Stimulated activated CD4-positive, alpha-beta T cell treated with anti-CD3 and anti-CD28 coated beads, Interleukin-4, amount 100 ng/mL, for 1 hour (primary cell): ENCODE data around the gene C1orf174.
"Not testable (repeated sequence)": the region's sequence is repeated elsewhere in the genome, so short reads cannot be mapped to it uniquely, and the experiment has no call there.

Source experiments
- DNase-seq: peaks from one replicate; pipeline ENCODE4 v3.0.0-alpha.2; 2020

C1orf174 gene

DNA sequence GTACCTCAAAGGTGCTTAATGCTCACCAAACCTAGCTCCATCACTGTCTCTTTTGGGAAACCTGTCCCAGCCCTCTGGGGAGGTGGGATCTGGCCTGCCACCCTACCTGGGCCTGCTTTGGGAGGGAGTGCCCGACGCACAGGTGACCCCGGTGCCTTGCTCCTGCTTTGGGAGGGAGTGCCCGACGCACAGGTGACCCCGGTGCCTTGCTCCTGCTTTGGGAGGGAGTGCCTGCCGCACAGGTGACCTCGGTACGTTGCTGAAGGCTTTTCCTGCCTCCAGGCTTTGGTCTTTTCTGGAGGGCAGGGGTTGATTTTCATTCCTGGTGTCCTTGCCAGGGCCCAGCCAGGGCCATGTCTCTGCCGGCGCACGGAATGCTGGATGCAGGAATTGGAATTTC, 25.2 kb upstream of the C1orf174 start:
- no peak for DNase-seq

DNA sequence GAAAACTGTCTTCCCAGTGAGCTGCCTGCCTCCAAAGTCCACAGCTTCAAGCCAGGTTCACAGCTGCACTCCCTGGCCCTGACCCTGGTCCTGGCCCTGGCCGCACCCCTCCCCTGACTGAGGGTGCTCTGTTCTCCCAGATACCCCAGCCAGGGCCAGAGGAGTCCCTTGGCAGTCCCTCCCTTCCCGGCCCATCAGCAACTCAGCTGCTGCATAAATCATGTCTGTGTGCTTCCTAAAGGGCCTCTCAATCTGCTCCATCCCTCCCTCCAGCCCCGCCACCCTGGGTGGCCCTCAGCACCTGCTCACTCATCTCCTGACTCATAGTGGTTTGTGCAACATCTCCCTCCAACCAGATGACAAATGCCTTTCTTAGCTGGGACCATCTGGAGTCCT, 24.8 kb upstream of the C1orf174 start:
- no peak for DNase-seq

DNA sequence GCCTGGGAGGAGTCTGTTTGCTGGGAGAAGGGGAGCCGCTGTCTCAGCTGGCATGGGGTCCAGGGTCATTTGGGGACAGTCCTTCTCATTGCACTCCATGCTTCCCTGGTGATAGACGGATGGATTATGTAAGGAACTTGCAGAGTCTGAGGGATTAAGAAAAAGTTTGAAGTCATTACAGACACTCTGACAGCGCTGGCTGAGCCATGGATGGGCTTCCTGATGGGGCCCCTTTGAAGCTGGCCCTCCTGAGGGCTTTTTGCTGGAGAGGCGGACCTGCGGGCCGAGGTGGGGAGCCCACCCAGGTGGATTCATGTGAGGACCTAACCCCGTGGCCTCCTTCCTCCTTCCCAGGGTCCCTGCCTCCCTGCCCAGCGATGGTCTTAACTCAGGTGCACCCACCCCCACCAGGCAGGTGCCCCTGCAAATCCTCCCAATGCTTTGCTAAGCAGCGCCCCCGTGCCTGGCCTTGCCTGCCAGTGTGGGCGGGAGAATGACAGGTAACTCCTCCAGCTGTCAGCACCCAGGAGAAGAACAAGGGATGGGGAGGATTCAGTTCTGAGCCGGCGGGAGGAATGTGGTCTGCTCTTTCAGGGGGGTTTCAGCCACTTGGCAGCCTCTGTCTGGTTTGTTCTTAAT, 24.2 kb upstream of the C1orf174 start:
- no peak for DNase-seq

DNA sequence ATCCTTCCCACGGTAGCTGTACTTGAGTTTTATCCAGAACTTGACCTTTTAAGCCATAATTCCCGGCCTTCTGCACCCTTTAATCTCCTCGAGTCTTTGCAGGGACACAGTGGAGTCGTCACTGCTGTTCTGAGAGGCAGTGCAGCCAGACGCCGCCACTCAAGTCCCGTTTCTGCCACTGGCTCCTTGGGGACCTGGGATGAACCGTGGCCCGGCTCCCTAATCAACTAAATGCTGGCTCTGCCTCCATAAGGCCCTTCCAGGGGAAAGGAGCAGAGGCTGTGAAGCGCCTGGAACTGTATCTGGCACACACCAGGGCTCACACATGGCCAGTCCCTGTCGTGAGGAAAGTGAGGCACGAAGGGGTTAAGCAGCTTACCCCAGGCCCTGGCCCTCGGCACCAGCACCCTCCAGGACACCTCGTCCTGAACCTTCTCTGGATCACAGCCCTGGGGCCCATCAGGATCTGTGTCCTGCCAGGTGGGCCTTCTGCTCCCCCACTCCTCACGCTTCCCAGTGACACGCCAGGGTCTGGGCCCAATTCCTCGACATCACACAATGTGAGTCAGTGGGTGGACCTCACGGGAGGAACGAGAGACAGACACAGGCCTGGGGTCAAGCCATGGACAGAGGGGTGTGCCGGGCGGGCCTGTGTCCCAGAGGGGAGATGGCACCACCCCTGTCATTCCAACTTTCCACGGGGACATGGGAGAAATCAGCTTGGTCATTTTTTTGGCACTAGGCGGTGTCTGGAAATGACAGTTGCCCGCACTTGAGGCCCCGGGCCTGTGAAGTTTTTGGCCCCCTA, 23.5 kb upstream of the C1orf174 start:
- no peak for DNase-seq

DNA sequence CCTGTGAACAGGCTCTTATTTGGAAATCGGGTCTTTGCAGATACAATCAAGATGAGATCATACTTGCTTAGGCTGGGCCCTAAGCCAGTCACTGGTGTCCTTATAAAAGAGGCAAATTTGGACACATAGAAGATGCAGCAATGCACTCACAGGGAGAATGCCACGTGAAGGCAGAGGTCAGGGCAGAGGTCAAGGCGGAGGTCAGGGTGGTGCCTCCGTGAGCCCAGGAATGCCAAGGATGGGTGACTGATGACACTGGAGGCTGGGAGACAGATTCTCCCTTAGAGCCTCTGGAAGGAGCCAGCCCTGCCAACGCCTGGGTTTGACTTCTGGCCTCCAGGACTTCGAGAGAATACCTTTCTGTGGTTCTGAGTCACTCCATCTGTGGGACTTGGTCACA, 22.8 kb upstream of the C1orf174 start:
- no peak for DNase-seq

DNA sequence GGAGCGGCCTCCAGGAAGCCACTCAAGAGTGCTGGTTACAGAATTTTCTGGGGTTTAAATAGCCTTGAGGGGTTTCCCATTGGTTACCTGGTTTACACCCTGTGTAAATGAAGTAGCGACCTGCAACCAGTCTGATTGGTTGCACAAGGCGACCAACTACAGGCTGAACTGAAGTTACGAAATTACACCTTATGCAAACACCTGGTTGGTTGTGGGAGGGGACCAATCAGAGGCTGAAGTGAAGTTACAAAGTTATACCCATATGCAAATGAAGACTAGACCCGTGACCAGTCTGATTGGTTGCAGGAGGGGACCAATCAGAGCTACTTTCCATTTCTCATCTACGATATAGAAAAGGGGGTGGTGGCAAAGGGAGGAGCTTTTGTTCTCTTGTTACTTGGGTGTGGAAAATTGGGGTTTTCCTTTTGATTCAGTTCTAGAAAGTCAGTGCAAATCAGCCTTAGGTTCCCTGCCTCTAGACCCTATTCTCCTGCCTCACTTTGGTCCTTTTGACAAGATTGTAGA, 22.2 kb upstream of the C1orf174 start:
- DNase-seq: no peak

DNA sequence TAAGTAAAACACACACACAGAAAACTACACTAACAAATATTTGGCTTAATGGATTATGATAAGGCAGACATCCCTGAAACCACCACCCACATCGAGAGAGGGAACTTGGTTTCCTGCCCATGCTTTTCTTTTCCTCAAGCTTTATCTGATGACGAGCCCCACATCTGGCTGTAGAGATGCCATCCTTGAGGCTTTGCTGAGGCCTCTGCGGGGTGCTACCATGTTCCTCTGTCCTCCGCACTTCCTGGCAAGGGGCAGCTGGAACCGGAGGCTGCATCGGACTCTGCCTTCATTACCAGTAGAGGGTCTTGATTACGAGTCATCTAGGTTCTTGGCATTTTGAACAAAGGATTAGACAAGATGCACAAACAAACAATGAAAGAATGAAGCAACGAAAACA, 21.7 kb upstream of the C1orf174 start:
- DNase-seq: no peak

DNA sequence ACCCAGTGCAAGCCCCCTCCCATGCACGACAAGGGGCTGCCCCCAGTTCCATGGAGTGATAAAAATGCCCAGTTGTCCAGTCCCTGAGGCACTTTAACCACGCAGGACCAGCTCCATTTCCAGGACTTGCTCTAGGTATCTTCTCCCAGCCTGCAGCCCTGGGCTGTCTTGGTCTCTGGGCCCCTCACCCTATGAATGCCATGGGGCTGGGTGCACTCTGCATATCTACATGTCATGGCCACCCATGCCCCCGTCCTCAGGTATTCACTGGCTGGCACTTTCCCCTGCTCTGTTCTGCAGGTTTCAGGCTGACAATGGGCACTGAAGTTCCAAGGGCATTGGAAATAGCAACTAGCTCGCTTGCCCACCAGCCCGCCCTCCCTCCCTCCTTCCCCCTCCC, 19.6 kb upstream of the C1orf174 start:
- no peak for DNase-seq

DNA sequence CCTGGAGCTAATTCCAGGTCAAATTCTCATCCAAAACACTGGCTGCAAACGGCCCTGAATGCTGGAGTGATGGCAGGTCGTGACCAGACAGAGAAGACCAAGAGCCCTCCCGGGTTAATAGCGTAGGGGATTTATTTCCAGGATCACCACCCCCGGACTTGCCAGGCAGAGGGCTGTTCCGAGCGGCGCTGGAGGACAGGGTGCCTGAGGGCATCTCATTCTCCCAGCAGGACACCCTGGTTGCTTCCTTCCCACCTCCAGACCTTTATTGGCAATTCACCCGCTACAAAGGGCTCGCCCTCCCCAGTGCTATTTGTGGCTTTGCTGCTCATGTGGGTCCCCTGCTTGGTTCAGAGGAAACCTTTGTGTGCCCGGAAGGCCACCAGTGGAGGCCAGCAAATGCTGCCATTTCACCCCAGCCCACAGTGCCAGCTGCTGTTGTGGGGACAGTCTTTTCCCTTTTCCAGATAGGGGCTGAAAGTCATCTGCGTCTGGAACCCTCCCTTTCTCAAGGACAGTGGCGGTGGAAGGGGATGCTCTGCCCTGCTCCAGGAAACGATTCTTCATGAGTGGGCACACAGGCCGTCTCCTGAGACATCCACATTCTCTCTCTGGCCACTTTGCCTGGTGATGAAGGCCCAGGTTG, 19.0 kb upstream of the C1orf174 start:
- DNase-seq: no peak

DNA sequence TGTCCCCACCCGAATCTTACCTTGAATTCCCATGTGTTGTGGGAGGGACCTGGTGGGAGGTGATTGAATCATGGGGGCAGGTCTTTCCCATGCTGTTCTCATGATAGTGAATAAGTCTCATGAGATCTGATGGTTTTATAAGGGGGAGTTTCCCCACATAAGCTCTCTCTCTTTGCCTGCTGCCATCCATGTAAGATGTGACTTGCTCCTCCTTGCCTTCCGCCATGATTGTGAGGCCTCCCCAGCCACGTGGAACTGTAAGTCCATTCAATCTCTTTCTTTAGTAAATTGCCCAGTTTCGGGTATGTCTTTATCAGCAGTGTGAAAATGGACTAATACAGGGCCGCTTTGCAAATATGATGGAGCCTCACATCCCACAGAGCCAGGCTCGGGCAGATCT, 18.3 kb upstream of the C1orf174 start:
- not testable (repeated sequence) for DNase-seq

DNA sequence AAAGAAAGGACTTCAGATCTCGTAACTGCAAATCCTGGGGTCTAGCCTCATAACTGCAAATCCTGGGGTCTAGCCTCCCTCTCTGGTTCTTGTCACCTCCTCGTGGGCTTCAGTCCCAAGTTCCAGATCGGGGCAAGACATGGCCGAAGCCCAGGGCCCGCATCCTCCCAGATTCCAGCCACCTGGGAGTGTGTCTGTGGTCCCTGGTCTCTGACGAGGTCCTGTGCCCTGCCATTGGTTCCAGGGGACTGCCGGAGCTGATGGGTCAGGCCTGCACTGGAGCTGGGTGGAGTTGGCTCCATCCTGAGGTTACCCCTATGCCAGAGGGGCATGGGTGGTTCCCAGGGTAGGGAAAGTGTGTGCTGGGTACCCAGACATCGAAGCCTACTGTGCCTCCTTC, 17.7 kb upstream of the C1orf174 start:
- no peak for DNase-seq

DNA sequence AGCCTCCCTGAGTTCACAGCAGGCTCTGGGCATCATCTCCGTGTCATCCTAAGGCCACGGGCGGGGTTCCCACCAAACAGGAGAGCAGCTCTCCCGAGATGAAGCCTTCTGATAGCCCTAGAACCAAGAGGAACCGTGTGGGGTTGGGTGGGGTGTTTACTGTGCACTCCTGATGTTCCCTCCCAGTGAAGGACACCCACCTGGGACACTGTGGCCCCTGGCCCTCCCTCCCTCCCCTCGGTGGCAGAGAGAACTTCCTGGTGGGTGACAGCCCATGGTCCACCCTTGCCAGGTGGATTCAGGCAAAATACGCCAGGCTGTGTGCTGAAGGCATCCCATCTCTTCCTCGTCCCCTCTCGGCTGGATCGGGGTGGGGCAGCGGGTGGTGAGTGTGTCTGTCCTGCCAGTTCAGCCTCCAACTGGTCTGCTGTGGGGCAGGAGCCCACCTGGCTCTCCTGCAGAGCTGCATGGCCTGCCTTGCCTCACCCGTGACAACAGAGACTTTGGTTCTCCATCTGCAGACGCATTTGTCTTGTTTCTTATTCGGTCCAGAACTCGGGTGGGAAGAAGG, 15.6 kb upstream of the C1orf174 start:
- DNase-seq: no peak

DNA sequence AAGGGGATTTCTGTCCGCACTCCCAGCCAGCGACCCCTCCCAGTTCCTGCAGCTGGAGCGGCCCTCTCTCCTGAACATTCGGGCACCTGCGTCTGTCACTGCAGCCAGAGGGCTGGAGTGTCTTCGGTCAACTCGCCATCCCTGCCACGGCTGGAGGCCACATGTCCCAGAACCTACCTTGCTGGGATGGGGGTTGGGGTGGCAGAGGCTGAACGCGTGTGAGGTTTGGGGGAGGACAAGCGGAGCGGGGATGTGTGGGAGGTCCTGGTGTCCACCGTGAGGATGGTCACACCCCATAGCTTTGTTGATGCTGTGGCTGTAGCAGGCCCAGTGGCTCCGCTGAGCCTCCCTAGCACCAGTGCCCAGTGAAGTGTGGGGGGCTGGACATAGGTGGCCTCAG, 14.8 kb upstream of the C1orf174 start:
- DNase-seq: no peak

DNA sequence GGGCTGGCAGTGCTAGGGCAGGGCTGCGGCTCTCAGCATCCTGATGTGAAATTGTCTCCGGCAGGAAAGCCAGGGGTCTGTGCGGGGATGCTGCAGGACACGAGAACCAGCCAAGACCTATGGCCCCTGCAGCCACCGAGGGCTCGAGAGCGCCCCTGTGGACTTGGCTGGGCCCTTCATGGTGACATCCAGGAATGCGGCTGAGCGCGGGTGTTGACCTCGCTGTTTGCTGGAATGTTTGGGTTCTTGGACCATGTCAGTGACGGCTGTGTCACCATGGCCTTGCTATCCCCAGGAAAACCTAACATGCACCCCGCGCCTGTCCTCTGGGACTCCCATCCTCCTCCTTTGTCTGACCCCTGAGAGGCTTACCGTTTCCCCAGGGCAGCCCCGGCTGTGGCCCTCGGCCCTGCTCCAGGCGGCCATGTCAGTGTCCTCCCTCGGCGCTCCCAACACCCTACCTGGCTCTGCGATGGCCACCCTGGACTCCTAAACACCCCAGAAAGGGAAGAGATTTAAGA, 14.3 kb upstream of the C1orf174 start:
- no peak for DNase-seq

DNA sequence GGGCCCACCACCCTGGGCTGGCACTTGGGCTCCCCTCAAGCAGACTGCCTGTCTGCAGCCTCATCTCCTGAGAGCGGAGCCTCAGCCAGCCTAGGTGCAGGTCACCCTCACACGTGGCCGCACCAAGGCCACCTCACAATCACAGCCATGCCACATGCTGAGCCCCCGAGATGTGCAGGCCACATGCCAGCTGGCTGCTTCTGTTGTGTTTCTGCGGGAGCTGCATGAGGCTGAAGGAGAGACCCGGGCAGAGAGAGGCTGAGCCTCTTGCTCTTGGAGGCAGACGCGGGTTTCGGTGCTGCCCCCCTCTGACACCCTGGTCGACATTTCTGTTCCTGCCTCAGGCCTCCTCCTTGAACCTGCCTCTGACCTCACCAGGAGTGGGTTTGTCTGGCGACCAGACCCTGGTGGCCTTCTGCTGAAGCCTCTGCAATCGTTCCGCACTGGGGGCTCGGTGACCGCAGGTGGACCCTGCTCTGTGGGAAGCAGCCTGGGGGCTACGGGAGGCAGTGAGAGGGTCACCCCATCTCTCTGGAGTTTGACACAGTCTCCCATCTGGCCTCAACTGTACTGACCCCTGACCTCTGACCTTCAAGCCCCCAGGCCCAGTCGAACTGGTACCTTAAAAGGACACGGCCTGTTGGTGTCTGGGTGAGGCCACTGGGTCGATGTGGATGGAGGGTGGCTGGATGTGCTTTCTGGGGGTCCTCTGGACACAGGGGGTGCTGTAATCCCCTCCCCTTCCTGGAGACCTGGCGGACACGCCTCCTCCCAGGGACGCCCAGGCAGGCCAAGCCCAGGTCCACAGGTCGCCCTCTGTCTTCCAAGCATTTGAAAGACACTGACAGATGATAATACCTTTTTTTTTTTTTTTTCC, 13.0 kb upstream of the C1orf174 start:
- no peak for DNase-seq

DNA sequence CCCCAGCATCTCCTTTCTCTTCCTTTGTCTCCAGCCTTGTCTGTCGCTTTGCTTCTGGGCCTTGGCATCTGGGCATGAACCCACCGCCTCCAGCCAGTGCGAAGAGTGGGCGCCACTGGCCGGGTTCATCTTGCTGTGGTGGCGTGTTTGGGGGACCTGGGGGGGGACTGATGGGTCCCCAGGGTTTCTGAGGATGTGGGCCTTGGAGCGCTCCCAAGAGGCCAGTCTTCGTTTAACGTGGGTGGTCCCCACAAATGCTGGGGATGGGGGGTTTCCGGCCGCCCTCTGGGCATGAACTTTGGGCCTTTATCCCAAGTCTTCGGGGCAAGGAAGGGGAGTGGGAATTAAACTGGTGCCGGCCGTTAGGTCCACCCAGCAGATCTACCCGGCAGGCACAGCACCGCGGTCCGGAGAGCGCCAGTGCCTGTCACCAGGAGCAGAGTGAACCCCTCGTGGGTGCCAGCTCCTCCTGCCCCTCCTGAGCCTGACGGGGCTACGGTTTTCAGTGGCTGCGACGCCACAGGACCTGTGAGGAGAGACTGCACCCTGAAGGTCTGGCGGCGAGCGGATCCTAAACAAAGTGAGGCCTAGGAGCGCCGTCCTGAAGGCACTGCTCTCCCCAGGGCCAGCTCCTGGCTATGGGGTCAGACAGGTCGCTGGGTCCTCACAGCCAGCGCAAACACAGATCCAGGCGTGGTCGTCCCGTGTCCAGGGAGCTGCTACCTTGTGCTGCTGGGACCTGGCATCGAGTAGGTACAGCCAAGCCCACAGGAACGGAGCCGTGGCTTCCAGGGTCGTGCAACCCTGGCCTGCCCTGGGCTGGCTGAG, 12.1 kb upstream of the C1orf174 start:
- DNase-seq: no peak

DNA sequence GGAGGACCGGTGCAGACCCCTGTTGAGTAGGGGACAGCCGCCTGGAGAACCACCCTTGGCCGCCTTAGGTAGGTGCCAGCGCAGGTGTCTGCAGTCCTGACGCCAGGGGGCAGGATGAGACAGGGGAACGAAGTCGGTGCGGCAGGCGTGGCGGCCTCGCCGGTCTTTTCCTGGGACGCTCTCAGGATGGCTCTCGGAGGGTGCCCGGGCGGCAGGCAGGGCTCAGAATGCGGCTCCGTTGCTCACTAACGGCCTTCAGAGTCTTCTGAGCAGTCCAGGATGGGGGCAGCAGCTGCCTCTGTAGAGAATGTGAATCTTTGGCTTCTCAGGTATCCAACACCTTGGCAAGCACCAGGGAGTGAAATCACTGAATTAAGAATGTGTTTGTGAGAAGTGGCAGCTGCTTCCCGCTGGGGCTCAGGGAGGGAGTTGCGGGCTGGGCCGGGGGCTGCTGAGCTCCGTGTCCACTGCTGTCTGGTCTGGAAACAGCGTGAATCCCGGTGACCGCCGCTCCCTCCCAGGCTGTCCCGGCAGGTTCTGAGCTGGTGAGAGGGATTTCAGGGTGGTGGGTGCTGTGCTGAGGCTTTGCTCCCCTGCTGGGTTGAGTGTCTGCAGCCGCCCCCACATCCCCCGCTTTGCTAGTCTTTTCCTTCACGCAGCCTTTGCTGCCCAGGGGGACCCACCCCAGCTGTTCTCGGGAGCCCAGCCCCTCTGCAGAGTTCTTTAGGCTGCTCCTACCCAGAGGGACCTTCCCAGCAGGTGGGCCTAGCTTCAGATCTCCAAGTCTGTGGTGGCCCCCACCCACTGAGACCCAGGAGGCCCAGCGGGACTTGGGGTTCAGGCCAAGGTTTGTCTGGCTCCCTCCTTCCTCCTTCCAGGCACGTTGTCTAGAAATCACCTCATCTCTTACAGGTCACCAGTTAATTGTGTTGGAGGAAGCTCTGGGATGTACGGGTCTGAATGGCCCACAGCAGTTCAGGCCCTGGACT, 11.1 kb upstream of the C1orf174 start:
- peak; percentile 83 for DNase-seq

DNA sequence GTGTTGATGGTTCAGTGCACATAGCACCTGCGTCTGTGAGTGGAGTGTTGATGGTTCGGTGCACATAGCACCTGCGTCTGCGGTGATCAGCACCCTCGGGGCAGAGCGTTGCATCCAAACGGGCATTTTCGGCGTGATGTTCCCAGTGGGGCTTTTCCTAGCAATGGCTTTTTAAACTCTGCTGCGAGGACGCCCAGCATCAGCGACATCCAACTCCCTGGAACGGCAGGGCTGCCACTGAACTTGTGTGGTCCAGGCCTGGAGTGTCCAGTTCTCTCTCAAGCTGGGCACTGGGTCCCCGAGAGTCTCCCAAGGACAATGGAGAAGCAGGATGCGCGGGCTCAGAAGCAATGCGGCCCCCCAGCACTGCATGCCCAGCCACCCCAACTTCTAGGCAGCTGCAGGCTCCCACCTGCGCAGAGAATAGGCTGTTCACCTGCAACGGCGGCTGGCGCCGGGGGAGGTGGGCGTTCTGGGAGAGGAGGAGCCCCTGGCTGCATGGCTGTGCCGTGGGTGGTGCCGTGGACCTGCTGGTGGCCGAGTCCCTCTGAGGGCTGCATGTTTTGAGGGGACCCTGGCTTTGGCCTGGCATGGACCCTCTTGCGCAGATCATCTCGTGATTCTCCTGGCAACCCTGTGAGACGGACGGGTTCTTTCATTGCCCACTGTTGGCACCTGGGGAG, 10.1 kb upstream of the C1orf174 start:
- DNase-seq: no peak

DNA sequence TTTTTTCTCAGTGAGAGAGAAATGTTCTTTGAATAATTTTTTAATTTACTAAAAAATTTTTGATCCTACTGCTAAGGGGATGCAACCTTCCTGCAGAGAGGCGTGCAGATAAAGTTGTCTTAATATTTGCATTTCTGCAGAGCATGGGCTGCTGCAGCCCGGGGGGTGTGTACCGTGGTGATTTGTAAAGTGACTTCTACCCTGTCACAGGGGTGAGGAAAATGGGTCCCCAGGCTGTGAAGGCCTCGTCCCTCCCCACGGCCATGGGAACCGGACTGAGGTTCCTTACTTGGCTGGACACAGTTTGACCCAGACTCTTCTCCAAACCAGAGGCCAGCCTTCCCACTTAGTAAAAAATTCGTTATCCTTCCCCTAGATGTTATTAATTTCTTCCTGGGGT, 9.5 kb upstream of the C1orf174 start:
- no peak for DNase-seq
